HG03520 (cell line): ENCODE results near the gene EIF2B1.

Experiments
- ATAC-seq: cut with Tn5 transposase; IDR thresholded peaks from one replicate; pipeline ENCODE4 v1.9.1; 2021; ENCODE audit warnings: mild to moderate bottlenecking, moderate library complexity; ENCODE audit not compliant: unreplicated experiment

EIF2B1 gene

DNA sequence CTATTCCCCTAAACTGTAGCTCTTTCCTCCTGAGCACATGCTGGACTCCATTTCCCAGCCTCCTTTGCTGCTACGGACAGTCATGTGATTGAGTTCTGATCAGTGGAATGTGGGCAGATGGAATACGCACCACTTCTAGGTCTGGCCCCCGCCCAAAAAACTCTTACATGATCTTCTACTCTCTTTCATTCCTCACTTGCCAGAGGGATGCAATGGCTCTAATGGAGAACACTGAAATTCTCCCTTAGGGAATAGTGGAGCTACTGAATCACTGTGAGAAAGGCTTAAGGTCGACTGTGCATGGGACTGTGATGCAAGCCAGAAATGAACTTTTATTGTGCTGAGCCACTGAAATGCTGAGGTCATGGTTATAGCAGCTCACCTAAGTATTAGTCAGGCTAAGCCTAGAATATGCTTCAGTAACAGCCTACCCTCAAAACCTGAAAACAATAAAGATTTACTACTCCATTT is 62.1 kb downstream of the EIF2B1 start:
- no peak for ATAC-seq
